ENCODE data around the gene THRB.

Gene THRB

DNA sequence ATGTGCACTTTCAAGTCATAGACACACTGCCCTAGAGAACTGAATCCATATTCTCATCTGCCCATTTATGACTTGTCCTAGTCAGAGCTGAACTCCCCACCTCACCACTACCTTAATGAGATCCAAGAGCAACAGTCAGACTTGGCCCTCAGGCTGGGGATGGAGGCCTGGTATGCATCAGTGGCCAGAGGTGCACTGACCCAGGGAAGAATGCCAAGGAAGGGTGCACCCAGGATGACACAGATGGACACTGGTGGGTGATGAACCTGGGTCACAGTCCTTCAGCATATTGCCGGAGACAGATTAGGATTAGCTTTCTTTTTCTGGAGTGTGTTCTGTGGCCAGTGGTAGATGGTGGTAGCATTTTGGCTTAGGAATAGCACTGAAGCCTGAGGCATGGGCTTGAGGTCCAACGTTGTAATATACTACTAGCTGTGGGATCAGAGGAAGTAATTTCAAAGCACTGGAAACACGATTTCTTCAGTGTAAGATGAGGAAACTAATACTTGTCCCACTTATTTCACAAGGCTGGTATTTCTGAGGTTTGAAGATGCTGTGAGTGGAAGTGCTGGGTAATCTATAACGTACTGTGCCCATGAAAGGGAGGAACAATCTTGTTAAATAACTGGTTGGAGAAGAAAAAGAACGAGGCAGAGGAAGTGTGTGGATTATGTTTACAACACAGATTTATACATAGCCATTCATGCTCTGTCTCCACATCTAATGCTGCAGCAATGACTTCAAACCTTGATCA, 265.0 kb downstream of the THRB start:
- H3K9me3 ChIP-seq (ENCODE audit: control insufficient read depth, low read length), result no peaks in the 10 kb centered on the region
- DNase-seq, result no peak
- H2BK12ac ChIP-seq (ENCODE audit: low read length in 2 of 2), result no peak overlapping the region
- WGBS, result 75% methylated on average over 3 of the region's 5 CpGs
- no peak overlapping the region for H4K91ac ChIP-seq (ENCODE audit: low read length)
- H3K79me1 ChIP-seq (replicated peaks; ENCODE audit: low read length, poor library complexity, severe bottlenecking), result no peaks in the 10 kb centered on the region
- no peak overlapping the region for H2AFZ ChIP-seq (ENCODE audit: low read depth, low read length)
- H3K27me3 ChIP-seq (ENCODE audit: control insufficient read depth in 1 of 2, insufficient read depth in 1 of 2, low read length in 2 of 2), result no peaks in the 10 kb centered on the region
- no peak overlapping the region for H2BK5ac ChIP-seq (ENCODE audit: low read depth, low read length, poor library complexity, severe bottlenecking)
- H3K36me3 ChIP-seq (ENCODE audit: control insufficient read depth in 1 of 2, insufficient read depth in 2 of 2, low read depth in 1 of 2, low read length in 2 of 2), result peaks cover 0 to 8% of the 10 kb centered on the region in 2 experiments
- H3K9ac ChIP-seq (ENCODE audit: low read length), result no peak overlapping the region
- H3K18ac ChIP-seq (ENCODE audit: low read depth in 1 of 2, low read length in 2 of 2), result no peak overlapping the region
- H2BK15ac ChIP-seq (ENCODE audit: low read depth, poor library complexity, severe bottlenecking), result no peak overlapping the region
- no peak overlapping the region for H3K4ac ChIP-seq (ENCODE audit: low read depth in 1 of 2, low read length in 2 of 2)
- no peak overlapping the region for H3K14ac ChIP-seq (ENCODE audit: low read length in 2 of 2)
- H3K4me2 ChIP-seq (ENCODE audit: low read length, poor library complexity, severe bottlenecking), result no peak overlapping the region
- no peak overlapping the region for H3K23ac ChIP-seq (ENCODE audit: low read length in 2 of 2)
- no peak overlapping the region for H2AK5ac ChIP-seq (ENCODE audit: low read length, severe bottlenecking)
- H3K27ac ChIP-seq (ENCODE audit: low read length, poor library complexity, severe bottlenecking), result no peak overlapping the region
- H2BK120ac ChIP-seq (ENCODE audit: low read depth, low read length), result no peak overlapping the region
- H3K4me1 ChIP-seq (ENCODE audit: control insufficient read depth, insufficient read depth, low read depth, low read length), result peaks cover under 1% of the 10 kb centered on the region
- H4K8ac ChIP-seq (ENCODE audit: low read length), result no peak overlapping the region
- no peak overlapping the region for H3K4me3 ChIP-seq (ENCODE audit: insufficient read depth in 1 of 2, low read depth in 1 of 2, low read length in 2 of 2)

DNA sequence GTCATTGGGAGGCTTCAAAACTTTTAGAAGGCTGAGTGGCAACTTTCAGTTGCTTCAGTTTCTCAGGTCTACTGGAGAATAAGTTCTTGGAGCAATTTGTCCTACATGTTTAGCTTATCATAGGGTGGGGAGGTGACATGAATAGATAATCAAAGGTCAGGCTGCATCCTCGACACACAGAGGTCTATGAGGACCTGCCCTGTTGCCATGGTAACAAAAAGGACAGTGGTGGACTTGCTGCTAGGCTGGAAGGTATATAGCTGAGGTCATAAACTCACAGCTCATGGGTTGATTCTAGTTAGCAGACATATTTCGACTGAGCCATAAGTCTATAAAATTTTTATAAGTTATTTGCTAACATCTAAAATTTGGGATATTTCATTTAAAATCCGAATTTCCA, 267.0 kb downstream of the THRB start:
- H3K23ac ChIP-seq (ENCODE audit: low read length in 2 of 2), result no peak overlapping the region
- H3K4me3 ChIP-seq (ENCODE audit: insufficient read depth in 1 of 2, low read depth in 1 of 2, low read length in 2 of 2), result no peak overlapping the region
- H3K27me3 ChIP-seq (ENCODE audit: control insufficient read depth in 1 of 2, insufficient read depth in 1 of 2, low read length in 2 of 2), result no peaks in the 10 kb centered on the region
- H3K4me2 ChIP-seq (ENCODE audit: low read length, poor library complexity, severe bottlenecking), result no peak overlapping the region
- H2AK5ac ChIP-seq (ENCODE audit: low read length, severe bottlenecking), result no peak overlapping the region
- no peak overlapping the region for H2BK120ac ChIP-seq (ENCODE audit: low read depth, low read length)
- H3K4me1 ChIP-seq (ENCODE audit: control insufficient read depth, insufficient read depth, low read depth, low read length), result no peaks in the 10 kb centered on the region
- no peak overlapping the region for H3K27ac ChIP-seq (ENCODE audit: low read length, poor library complexity, severe bottlenecking)
- H4K8ac ChIP-seq (ENCODE audit: low read length), result no peak overlapping the region
- no peak overlapping the region for H2BK12ac ChIP-seq (ENCODE audit: low read length in 2 of 2)
- no peak overlapping the region for H4K91ac ChIP-seq (ENCODE audit: low read length)
- 71% methylated on average over 1 of the region's 3 CpGs for WGBS
- no peak overlapping the region for H2BK5ac ChIP-seq (ENCODE audit: low read depth, low read length, poor library complexity, severe bottlenecking)
- no peak overlapping the region for H2AFZ ChIP-seq (ENCODE audit: low read depth, low read length)
- H3K18ac ChIP-seq (ENCODE audit: low read depth in 1 of 2, low read length in 2 of 2), result no peak overlapping the region
- H3K14ac ChIP-seq (ENCODE audit: low read length in 2 of 2), result no peak overlapping the region
- no peak overlapping the region for H2BK15ac ChIP-seq (ENCODE audit: low read depth, poor library complexity, severe bottlenecking)
- DNase-seq, result no peak
- H3K9ac ChIP-seq (ENCODE audit: low read length), result no peak overlapping the region
- peaks cover 0 to 8% of the 10 kb centered on the region in 2 experiments for H3K36me3 ChIP-seq (ENCODE audit: control insufficient read depth in 1 of 2, insufficient read depth in 2 of 2, low read depth in 1 of 2, low read length in 2 of 2)
- H3K9me3 ChIP-seq (ENCODE audit: control insufficient read depth, low read length), result no peaks in the 10 kb centered on the region
- H3K4ac ChIP-seq (ENCODE audit: low read depth in 1 of 2, low read length in 2 of 2), result no peak overlapping the region
- H3K79me1 ChIP-seq (replicated peaks; ENCODE audit: low read length, poor library complexity, severe bottlenecking), result no peaks in the 10 kb centered on the region

DNA sequence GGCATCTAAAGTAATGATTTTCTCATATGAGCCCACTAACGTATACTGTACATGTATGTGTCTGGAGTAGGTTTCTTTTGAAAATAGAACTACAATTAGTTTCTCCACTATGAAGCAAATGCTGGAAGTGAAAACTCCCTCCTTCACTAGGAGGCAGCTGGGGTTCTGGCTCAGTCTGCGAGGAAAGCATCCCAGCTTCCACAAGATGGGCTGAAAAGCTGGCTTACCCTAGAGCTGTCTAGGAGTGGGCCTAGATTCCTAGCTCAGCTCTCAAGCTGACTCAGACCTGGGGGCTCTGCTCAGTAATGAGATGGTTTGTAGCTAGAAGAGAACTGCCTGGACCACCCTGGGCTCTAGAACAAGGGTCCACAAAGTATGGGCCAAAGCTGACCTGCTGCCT, 268.3 kb downstream of the THRB start:
- Histone ChIP-seq H3K4me3 (ENCODE audit: insufficient read depth in 1 of 2, low read depth in 1 of 2, low read length in 2 of 2) (no peak overlapping the region), H2BK15ac (ENCODE audit: low read depth, poor library complexity, severe bottlenecking) (no peak overlapping the region), H3K79me1 (replicated peaks; ENCODE audit: low read length, poor library complexity, severe bottlenecking) (no peaks in the 10 kb centered on the region), H3K23ac (ENCODE audit: low read length in 2 of 2) (peak overlapping the region in 1 of 2 experiments; percentile 22), H2BK120ac (ENCODE audit: low read depth, low read length) (no peak overlapping the region), H3K9me3 (ENCODE audit: control insufficient read depth, low read length) (no peaks in the 10 kb centered on the region), H3K27ac (ENCODE audit: low read length, poor library complexity, severe bottlenecking) (no peak overlapping the region), H2BK5ac (ENCODE audit: low read depth, low read length, poor library complexity, severe bottlenecking) (no peak overlapping the region), H3K9ac (ENCODE audit: low read length) (no peak overlapping the region), H3K27me3 (ENCODE audit: control insufficient read depth in 1 of 2, insufficient read depth in 1 of 2, low read length in 2 of 2) (no peaks in the 10 kb centered on the region), H3K4ac (ENCODE audit: low read depth in 1 of 2, low read length in 2 of 2) (no peak overlapping the region), H2AK5ac (ENCODE audit: low read length, severe bottlenecking) (no peak overlapping the region), H4K8ac (ENCODE audit: low read length) (no peak overlapping the region), H3K36me3 (ENCODE audit: control insufficient read depth in 1 of 2, insufficient read depth in 2 of 2, low read depth in 1 of 2, low read length in 2 of 2) (peaks cover 0 to 8% of the 10 kb centered on the region in 2 experiments), H3K18ac (ENCODE audit: low read depth in 1 of 2, low read length in 2 of 2) (no peak overlapping the region), H3K4me2 (ENCODE audit: low read length, poor library complexity, severe bottlenecking) (no peak overlapping the region), H3K14ac (ENCODE audit: low read length in 2 of 2) (no peak overlapping the region), H3K4me1 (ENCODE audit: control insufficient read depth, insufficient read depth, low read depth, low read length) (peaks cover 2% of the 10 kb centered on the region), H2BK12ac (ENCODE audit: low read length in 2 of 2) (no peak overlapping the region), H2AFZ (ENCODE audit: low read depth, low read length) (no peak overlapping the region), H4K91ac (ENCODE audit: low read length) (no peak overlapping the region)
- DNase-seq, result no peak
- 84% methylated on average over 1 of the region's 2 CpGs for WGBS

DNA sequence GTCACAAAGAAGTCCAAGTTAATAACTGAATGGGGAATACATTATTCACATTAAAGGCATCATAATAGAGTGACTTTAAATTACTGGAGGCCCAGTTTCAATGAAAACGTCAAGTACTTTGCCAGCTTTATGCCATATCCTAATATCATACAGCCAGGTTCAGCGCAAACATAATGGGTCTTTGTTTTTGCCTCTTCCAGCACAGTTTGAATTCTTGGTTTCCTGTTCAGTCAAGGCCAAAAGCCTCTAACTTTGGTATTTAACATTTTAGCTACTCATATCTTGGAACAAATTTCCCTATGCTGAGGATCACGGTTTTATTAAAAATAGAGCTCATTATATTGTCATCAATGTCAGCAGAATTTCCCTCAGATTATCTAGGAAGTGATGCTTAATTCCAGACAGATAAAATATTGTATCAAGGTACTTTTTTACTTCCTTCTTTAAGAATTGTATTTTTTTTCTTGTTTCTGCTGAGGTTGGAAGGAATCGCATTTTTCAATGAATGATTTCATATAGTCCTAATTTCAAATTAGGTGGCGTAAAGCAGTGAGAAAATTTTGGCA, 269.2 kb downstream of the THRB start:
- no peak overlapping the region for H3K9ac ChIP-seq (ENCODE audit: low read length)
- no peak overlapping the region for H3K18ac ChIP-seq (ENCODE audit: low read depth in 1 of 2, low read length in 2 of 2)
- H3K4me2 ChIP-seq (ENCODE audit: low read length, poor library complexity, severe bottlenecking), result no peak overlapping the region
- no peak overlapping the region for H2AK5ac ChIP-seq (ENCODE audit: low read length, severe bottlenecking)
- no peak overlapping the region for H2AFZ ChIP-seq (ENCODE audit: low read depth, low read length)
- no peak overlapping the region for H3K4me3 ChIP-seq (ENCODE audit: insufficient read depth in 1 of 2, low read depth in 1 of 2, low read length in 2 of 2)
- peaks cover 0 to 8% of the 10 kb centered on the region in 2 experiments for H3K36me3 ChIP-seq (ENCODE audit: control insufficient read depth in 1 of 2, insufficient read depth in 2 of 2, low read depth in 1 of 2, low read length in 2 of 2)
- no peak overlapping the region for H2BK5ac ChIP-seq (ENCODE audit: low read depth, low read length, poor library complexity, severe bottlenecking)
- H3K79me1 ChIP-seq (replicated peaks; ENCODE audit: low read length, poor library complexity, severe bottlenecking), result no peaks in the 10 kb centered on the region
- H2BK120ac ChIP-seq (ENCODE audit: low read depth, low read length), result no peak overlapping the region
- peaks cover 2% of the 10 kb centered on the region for H3K4me1 ChIP-seq (ENCODE audit: control insufficient read depth, insufficient read depth, low read depth, low read length)
- H3K27ac ChIP-seq (ENCODE audit: low read length, poor library complexity, severe bottlenecking), result no peak overlapping the region
- no peaks in the 10 kb centered on the region for H3K27me3 ChIP-seq (ENCODE audit: control insufficient read depth in 1 of 2, insufficient read depth in 1 of 2, low read length in 2 of 2)
- no peak overlapping the region for H4K91ac ChIP-seq (ENCODE audit: low read length)
- no peak overlapping the region for H2BK15ac ChIP-seq (ENCODE audit: low read depth, poor library complexity, severe bottlenecking)
- no peaks in the 10 kb centered on the region for H3K9me3 ChIP-seq (ENCODE audit: control insufficient read depth, low read length)
- no peak overlapping the region for H3K23ac ChIP-seq (ENCODE audit: low read length in 2 of 2)
- no peak for DNase-seq
- no peak overlapping the region for H3K14ac ChIP-seq (ENCODE audit: low read length in 2 of 2)
- H3K4ac ChIP-seq (ENCODE audit: low read depth in 1 of 2, low read length in 2 of 2), result no peak overlapping the region
- H4K8ac ChIP-seq (ENCODE audit: low read length), result no peak overlapping the region
- H2BK12ac ChIP-seq (ENCODE audit: low read length in 2 of 2), result no peak overlapping the region
- WGBS, result 81% methylated on average over 3 of the region's 5 CpGs
